SK-N-DZ (cell line): ENCODE results near the gene YKT6.

Experiments used
- DNase-seq: peaks from one replicate; pipeline ENCODE4 v3.0.0-alpha.2; 2015; ENCODE audit warnings: low spot score

YKT6 gene

GRCh38 chr7:44258865-44259546 lies 58.2 kb downstream of the YKT6 start:
- no peak for DNase-seq

- DNase-seq, result no peak
These were observed 59.0 kb downstream of the YKT6 start for GRCh38 chr7:44259547-44260457.

- no peak for DNase-seq
These were observed 60.5 kb downstream of the YKT6 start for GRCh38 chr7:44261240-44261639.

GRCh38 chr7:44262031-44262430 lies 61.3 kb downstream of the YKT6 start:
- no peak for DNase-seq

GRCh38 chr7:44263326-44264082 lies 62.7 kb downstream of the YKT6 start:
- DNase-seq, result no peak
